Measurements from ENCODE around the gene ABHD8.

Gene ABHD8

GRCh38 chr19:17327654-17328516, 24.7 kb upstream of the ABHD8 start:
- Histone ChIP-seq H4K20me1 (peaks cover 26% of the 10 kb centered on the region), H3K9me3 (peaks cover 3% of the 10 kb centered on the region; the same call in 1 of the 2 replicates), H3K4me1 (peaks cover 55% of the 10 kb centered on the region), H3K4me2 (peak overlapping the region; percentile 95), H3K4me3 (peak overlapping the region; percentile 61), H3K9ac (peak overlapping the region; percentile 64; the same call in 1 of the 2 replicates), H3K36me3 (peaks cover 32% of the 10 kb centered on the region), H3K27me3 (peaks cover 27% of the 10 kb centered on the region), H3K27ac (0 out of 2 replicates have a peak overlapping the region, but pooled peaks have one; percentile 55)
- TF ChIP-seq Cebpa-rat (IDR thresholded peaks at IDR 0.05): no peak

- Histone ChIP-seq H3K9me3 (no peaks in the 10 kb centered on the region), H3K9ac (no peak overlapping the region), H3K27ac (no peak overlapping the region), H4K20me1 (peaks cover 33% of the 10 kb centered on the region), H3K4me3 (no peak overlapping the region), H3K4me1 (peaks cover 60% of the 10 kb centered on the region), H3K4me2 (no peak overlapping the region), H3K36me3 (peaks cover 30% of the 10 kb centered on the region), H3K27me3 (peaks cover 31% of the 10 kb centered on the region)
- no peak for TF ChIP-seq Cebpa-rat (IDR thresholded peaks at IDR 0.05)
Measured at GRCh38 chr19:17327068-17327653, 23.9 kb upstream of the ABHD8 start.

- Histone ChIP-seq H4K20me1 (peaks cover 39% of the 10 kb centered on the region), H3K4me1 (peaks cover 66% of the 10 kb centered on the region), H3K27ac (no peak overlapping the region), H3K36me3 (peaks cover 36% of the 10 kb centered on the region), H3K9me3 (no peaks in the 10 kb centered on the region), H3K4me2 (no peak overlapping the region), H3K9ac (no peak overlapping the region), H3K4me3 (no peak overlapping the region), H3K27me3 (peaks cover 31% of the 10 kb centered on the region)
- no peak for TF ChIP-seq Cebpa-rat (IDR thresholded peaks at IDR 0.05)
Measured at GRCh38 chr19:17326595-17326966, 23.4 kb upstream of the ABHD8 start.

GRCh38 chr19:17325881-17326594, 22.8 kb upstream of the ABHD8 start:
- peaks cover 38% of the 10 kb centered on the region for H3K36me3 ChIP-seq
- H3K4me2 ChIP-seq: no peak overlapping the region
- H3K27me3 ChIP-seq: peaks cover 31% of the 10 kb centered on the region
- H3K9me3 ChIP-seq: no peaks in the 10 kb centered on the region
- no peak overlapping the region for H3K9ac ChIP-seq
- no peak overlapping the region for H3K4me3 ChIP-seq
- TF ChIP-seq Cebpa-rat (IDR thresholded peaks at IDR 0.05): no peak
- no peak overlapping the region for H3K27ac ChIP-seq
- H3K4me1 ChIP-seq: peaks cover 69% of the 10 kb centered on the region
- H4K20me1 ChIP-seq: peaks cover 43% of the 10 kb centered on the region

GRCh38 chr19:17325133-17325532, 21.9 kb upstream of the ABHD8 start:
- no peak overlapping the region for H3K4me2 ChIP-seq
- H3K4me1 ChIP-seq: peaks cover 69% of the 10 kb centered on the region
- H4K20me1 ChIP-seq: peaks cover 39% of the 10 kb centered on the region
- no peak overlapping the region for H3K9ac ChIP-seq
- peaks cover 23% of the 10 kb centered on the region for H3K27me3 ChIP-seq
- no peak overlapping the region for H3K4me3 ChIP-seq
- H3K36me3 ChIP-seq: peaks cover 38% of the 10 kb centered on the region
- no peak for TF ChIP-seq Cebpa-rat (IDR thresholded peaks at IDR 0.05)
- no peaks in the 10 kb centered on the region for H3K9me3 ChIP-seq
- no peak overlapping the region for H3K27ac ChIP-seq

GRCh38 chr19:17324357-17325114, 21.3 kb upstream of the ABHD8 start:
- no peak for TF ChIP-seq Cebpa-rat (IDR thresholded peaks at IDR 0.05)
- Histone ChIP-seq H3K27me3 (peaks cover 17% of the 10 kb centered on the region), H3K4me2 (peak overlapping the region; percentile 94; the same call in 1 of the 2 replicates), H3K9ac (no peak overlapping the region), H3K9me3 (no peaks in the 10 kb centered on the region), H3K4me1 (peaks cover 63% of the 10 kb centered on the region), H3K27ac (no peak overlapping the region), H3K4me3 (no peak overlapping the region), H4K20me1 (peaks cover 33% of the 10 kb centered on the region), H3K36me3 (peaks cover 44% of the 10 kb centered on the region)

GRCh38 chr19:17323964-17324332, 20.7 kb upstream of the ABHD8 start:
- H3K27me3 ChIP-seq: peaks cover 11% of the 10 kb centered on the region; the same call in 1 of the 2 replicates
- H3K36me3 ChIP-seq: peaks cover 50% of the 10 kb centered on the region
- H3K27ac ChIP-seq: peak overlapping the region; percentile 46; the same call in 1 of the 2 replicates
- peak overlapping the region; percentile 64; the same call in 1 of the 2 replicates for H3K9ac ChIP-seq
- peak overlapping the region; percentile 94 for H3K4me2 ChIP-seq
- H3K4me3 ChIP-seq: peak overlapping the region; percentile 57; the same call in 1 of the 2 replicates
- H4K20me1 ChIP-seq: peaks cover 38% of the 10 kb centered on the region
- TF ChIP-seq Cebpa-rat (IDR thresholded peaks at IDR 0.05): no peak
- no peaks in the 10 kb centered on the region for H3K9me3 ChIP-seq
- peaks cover 60% of the 10 kb centered on the region for H3K4me1 ChIP-seq

GRCh38 chr19:17323300-17323963, 20.2 kb upstream of the ABHD8 start:
- peak overlapping the region; percentile 94 for H3K4me2 ChIP-seq
- peaks cover 55% of the 10 kb centered on the region for H3K36me3 ChIP-seq
- no peaks in the 10 kb centered on the region for H3K9me3 ChIP-seq

More at GRCh38 chr19:17323300-17323963, 20.2 kb upstream of the ABHD8 start:
- peak overlapping the region; percentile 46; the same call in 1 of the 2 replicates for H3K27ac ChIP-seq
- H3K4me1 ChIP-seq: peaks cover 62% of the 10 kb centered on the region
- peak overlapping the region; percentile 64; the same call in 1 of the 2 replicates for H3K9ac ChIP-seq
- H4K20me1 ChIP-seq: peaks cover 40% of the 10 kb centered on the region
- peaks cover 8% of the 10 kb centered on the region; the same call in 1 of the 2 replicates for H3K27me3 ChIP-seq
- H3K4me3 ChIP-seq: peak overlapping the region; percentile 57; the same call in 1 of the 2 replicates
- no peak for TF ChIP-seq Cebpa-rat (IDR thresholded peaks at IDR 0.05)
